HepG2 (cell line): ENCODE results near the gene RASGRF1. TPM values are rescaled to one million over a fixed set of nuclear protein-coding genes. Genes with fewer than 3 reads are reported as not detected.

Source experiments
- ATRX ChIP-seq: sonication (generic); formaldehyde crosslinking; IDR thresholded peaks from 2 replicates; pipeline ENCODE4 v1.4.0; 2020; ENCODE audit warnings: missing genetic modification reagents, borderline replicate concordance
- CCDC6 ChIP-seq: sonication (generic); formaldehyde crosslinking; IDR thresholded peaks from 2 replicates; pipeline ENCODE4 v1.8.1; 2022; ENCODE audit warnings: mild to moderate bottlenecking, missing genetic modification reagents, moderate library complexity
- CREB1 ChIP-seq, 2 experiments: fragments of 450-650 bp in 1 of 2; IDR thresholded peaks; 2 replicates each; pipeline ENCODE4 v1.6.1; 2016 to 2017; ENCODE audit warnings: control low read depth in 1 of 2, mild to moderate bottlenecking in 1 of 2, missing compliant biosample characterization in 1 of 2, missing genetic modification characterization in 1 of 2
- FOXO4 ChIP-seq: sonication (generic); formaldehyde crosslinking; conservative IDR thresholded peaks from 2 replicates; pipeline ENCODE4 v1.8.1; 2023; ENCODE audit warnings: missing genetic modification reagents
- KAT8 ChIP-seq: IDR thresholded peaks from 2 replicates; pipeline ENCODE4 v1.6.1; 2016; ENCODE audit warnings: missing genetic modification reagents, missing compliant biosample characterization
- MBD4 ChIP-seq: IDR thresholded peaks from 2 replicates; pipeline ENCODE4 v1.6.1; 2012; ENCODE audit warnings: low read length, inconsistent platforms, borderline replicate concordance
- MEIS1 ChIP-seq: sonication (generic); formaldehyde crosslinking; IDR thresholded peaks from 2 replicates; pipeline ENCODE4 v1.9.0; 2021; ENCODE audit warnings: mild to moderate bottlenecking, missing genetic modification reagents, moderate library complexity, borderline replicate concordance
- NCOR1 ChIP-seq: fragments of 200-600 bp; sonication (generic); IDR thresholded peaks from 2 replicates; pipeline ENCODE4 v1.7.0; 2017; ENCODE audit warnings: antibody characterized with exemption, low read length, borderline replicate concordance
- NONO ChIP-seq, 2 experiments: fragments of 450-650 bp in 1 of 2; sonication (generic) in 1 of 2; formaldehyde crosslinking in 1 of 2; IDR thresholded peaks in 1 of 2; conservative IDR thresholded peaks in 1 of 2; 2 replicates each; pipeline versions ENCODE4 v1.6.1 to v1.8.0; 2017 to 2022; ENCODE audit warnings: mild to moderate bottlenecking in 1 of 2, missing genetic modification reagents in 1 of 2, moderate library complexity in 1 of 2
- PRDM10 ChIP-seq: sonication (generic); formaldehyde crosslinking; IDR thresholded peaks from 2 replicates; pipeline ENCODE4 v1.4.0; 2020; ENCODE audit warnings: low read depth, missing genetic modification reagents
- RAD21 ChIP-seq: fragments of 450-650 bp; formaldehyde crosslinking; IDR thresholded peaks from 2 replicates; pipeline ENCODE4 v1.5.0; 2020; ENCODE audit warnings: mild to moderate bottlenecking
- RXRA ChIP-seq: sonication (generic); formaldehyde crosslinking; IDR thresholded peaks from 2 replicates; pipeline ENCODE4 v1.5.1; 2020; ENCODE audit warnings: missing genetic modification reagents
- SMAD9 ChIP-seq: sonication (generic); formaldehyde crosslinking; IDR thresholded peaks from 2 replicates; pipeline ENCODE4 v1.5.1; 2020; ENCODE audit warnings: mild to moderate bottlenecking, missing genetic modification reagents
- SOX6 ChIP-seq, 2 experiments: fragments of 450-650 bp in 1 of 2; sonication (generic) in 1 of 2; formaldehyde crosslinking in 1 of 2; IDR thresholded peaks; 2 replicates each; pipeline versions ENCODE4 v1.4.0 to v1.6.1; 2017 to 2020; ENCODE audit warnings: antibody characterized with exemption in 1 of 2, mild to moderate bottlenecking in 1 of 2, missing genetic modification reagents in 1 of 2
- TARDBP ChIP-seq: sonication (generic); formaldehyde crosslinking; IDR thresholded peaks from 2 replicates; pipeline ENCODE4 v1.8.0; 2022; ENCODE audit warnings: mild to moderate bottlenecking, missing genetic modification reagents
- TBL1XR1 ChIP-seq: fragments of 150-350 bp; IDR thresholded peaks from 2 replicates; pipeline ENCODE4 v1.6.1; 2014; ENCODE audit warnings: borderline replicate concordance, low read length; ENCODE audit not compliant: partially characterized antibody
- ZNF10 ChIP-seq: sonication (generic); formaldehyde crosslinking; IDR thresholded peaks from 2 replicates; pipeline ENCODE4 v1.4.0; 2020; ENCODE audit warnings: mild to moderate bottlenecking, low read depth, missing genetic modification reagents, borderline replicate concordance
- ZNF124 ChIP-seq: sonication (generic); formaldehyde crosslinking; IDR thresholded peaks from 2 replicates; pipeline ENCODE4 v1.4.0; 2020; ENCODE audit warnings: missing genetic modification reagents
- ZNF20 ChIP-seq: sonication (generic); formaldehyde crosslinking; IDR thresholded peaks from 2 replicates; pipeline ENCODE4 v1.4.0; 2020; ENCODE audit warnings: mild to moderate bottlenecking, moderate library complexity, missing genetic modification reagents
- ZNF292 ChIP-seq: sonication (generic); formaldehyde crosslinking; IDR thresholded peaks from 2 replicates; pipeline ENCODE4 v1.8.1; 2022; ENCODE audit warnings: mild to moderate bottlenecking, low read depth, missing genetic modification reagents, borderline replicate concordance
- ZNF580 ChIP-seq: IDR thresholded peaks from 2 replicates; pipeline ENCODE4 v1.6.1; 2016; ENCODE audit warnings: low read depth, borderline replicate concordance
- ZNF589 ChIP-seq: sonication (generic); formaldehyde crosslinking; conservative IDR thresholded peaks from 2 replicates; pipeline ENCODE4 v1.8.0; 2022; ENCODE audit warnings: mild to moderate bottlenecking, moderate library complexity, missing genetic modification reagents
- ZNF678 ChIP-seq: sonication (generic); formaldehyde crosslinking; IDR thresholded peaks from 2 replicates; pipeline ENCODE4 v1.4.0; 2020; ENCODE audit warnings: mild to moderate bottlenecking, missing genetic modification reagents
- ZNF83 ChIP-seq: sonication (generic); formaldehyde crosslinking; IDR thresholded peaks from 2 replicates; pipeline ENCODE4 v1.4.0; 2020; ENCODE audit warnings: missing genetic modification reagents, mild to moderate bottlenecking, borderline replicate concordance
- ZNF850 ChIP-seq: sonication (generic); formaldehyde crosslinking; conservative IDR thresholded peaks from 2 replicates; pipeline ENCODE4 v1.9.0; 2021; ENCODE audit warnings: mild to moderate bottlenecking, missing genetic modification reagents
- polyA plus RNA-seq, 8 experiments: library from polyadenylated mRNA; depleted of rRNA in 3 of 8; stranded (reverse) in 7 of 8; unstranded in 1 of 8; fragments of >200 nt; fragmentation: Illumina TruSeq in 4 of 8; extraction: Trizol in 4 of 8; gene quantifications; 2 replicates each; pipeline versions ENCODE4 v1.2.1 to v1.2.3, GENCODE V29; 2011 to 2016; ENCODE audit warnings: low read depth in 4 of 8, missing spikeins in 1 of 8, mixed read lengths in 1 of 8; ENCODE audit not compliant: insufficient read depth in 1 of 8
- total RNA-seq, 5 experiments: library from RNA; depleted of rRNA; stranded (reverse); fragments of >200 nt; fragmentation: Illumina TruSeq; extraction: Trizol; gene quantifications; 2 replicates each; pipeline ENCODE4 v1.2.3, GENCODE V29; 2016; ENCODE audit warnings: low read depth in 1 of 5

RASGRF1 gene
- total and polyA plus RNA-seq, 2 of the 13 experiments (the other 11 are each of a cell fraction or from before 2014, with no cell fraction given) = 0.55 to 3.0 TPM

GRCh38 chr15:78951841-78952238 is 138.7 kb downstream of the RASGRF1 start (continued):
- TF ChIP-seq TARDBP = no peak
- no peak for TF ChIP-seq ZNF10 (CRISPR knock-in tag)
- TF ChIP-seq ZNF83 (CRISPR knock-in tag) = no peak
- TF ChIP-seq RXRA (CRISPR knock-in tag) = peak; percentile 46; the same call in 1 of the 2 replicates
- TF ChIP-seq NCOR1 = no peak
- no peak for TF ChIP-seq ZNF580 (CRISPR knock-in tag)
- no peak for TF ChIP-seq ZNF589 (CRISPR knock-in tag)
- no peak for TF ChIP-seq PRDM10 (CRISPR knock-in tag)
- no peak for TF ChIP-seq ZNF292
- no peak for TF ChIP-seq SOX6 (IDR thresholded peaks at IDR 0.05)
- peak; percentile 50; the same call in 1 of the 2 replicates for TF ChIP-seq SOX6 (CRISPR knock-in tag; IDR thresholded peaks at IDR 0.05)
- TF ChIP-seq MBD4 = no peak
- no peak for TF ChIP-seq NONO (IDR thresholded peaks at IDR 0.05)
- TF ChIP-seq NONO (CRISPR knock-in tag; conservative IDR thresholded peaks at IDR 0.05) = no peak
- no peak for TF ChIP-seq ZNF124 (CRISPR knock-in tag)
- no peak for TF ChIP-seq ATRX
- no peak for TF ChIP-seq RAD21 (CRISPR knock-in tag)
- TF ChIP-seq MEIS1 (CRISPR knock-in tag) = no peak
- no peak for TF ChIP-seq KAT8 (CRISPR knock-in tag)
- TF ChIP-seq CCDC6 (CRISPR knock-in tag) = no peak
- no peak for TF ChIP-seq TBL1XR1
- TF ChIP-seq FOXO4 (CRISPR knock-in tag) = no peak
- no peak for TF ChIP-seq ZNF678
- TF ChIP-seq ZNF20 (CRISPR knock-in tag) = no peak
- TF ChIP-seq ZNF850 (CRISPR knock-in tag) = no peak
- no peak for TF ChIP-seq SMAD9 (CRISPR knock-in tag)
- no peak for TF ChIP-seq CREB1 (IDR thresholded peaks at IDR 0.05)
- no peak for TF ChIP-seq CREB1 (CRISPR knock-in tag; IDR thresholded peaks at IDR 0.05)
